HCT116 (cell line): ENCODE data around the gene XRCC3. TPM values are rescaled to one million over a fixed set of nuclear protein-coding genes. Genes with fewer than 3 reads are reported as not detected.
A peak's percentile ranks its signal among the peaks of the same experiment; 100 is the strongest.

ENCODE experiments used
- ATAC-seq: fragments of 200-7000 bp; cut with Tn5 transposase; 2 replicates; pipeline ENCODE4 v1.9.1; 2020; ENCODE audit warnings: mild to moderate bottlenecking, moderate library complexity
- Bru-seq: library from RNA; stranded (reverse); fragments of 400-500 nt; gene quantifications from one replicate; lab custom pipeline; 2021; lab: Mats Ljungman, UMichigan
- BruChase-seq, 2 experiments: library from RNA; stranded (reverse); fragments of 400-500 nt; gene quantifications; one replicate each; lab custom pipeline; 2021; lab: Mats Ljungman, UMichigan
- BruUV-seq: library from RNA; stranded (reverse); fragments of 400-500 nt; replicated peaks from 2 replicates; lab custom pipeline; 2021; lab: Mats Ljungman, UMichigan
- CTCF ChIA-PET: fragments of 300-600 bp; sonication (Branson Sonifier 250); formaldehyde crosslinking; loops from one replicate; lab custom pipeline; 2021; ENCODE audit warnings: antibody characterized with exemption; lab: Charles Lee
- POLR2A ChIA-PET: fragments of 300-600, 350-600 bp; sonication (Branson Sonifier 250); formaldehyde crosslinking; loops from one replicate; lab custom pipeline; 2021; ENCODE audit warnings: antibody characterized with exemption; lab: Charles Lee
- RAD21 ChIA-PET, 2 experiments: fragments of 300-600 bp; sonication (Branson Sonifier 250); formaldehyde crosslinking; loops; one replicate each; lab custom pipeline; 2023; ENCODE audit warnings: low total read pairs in 2 of 2; ENCODE audit not compliant: uncharacterized antibody in 2 of 2, unreplicated experiment in 2 of 2, low non-redundant PET in 1 of 2; lab: Charles Lee
- DNase-seq: peaks from one replicate; pipeline ENCODE4 v3.0.0-alpha.2; 2010; ENCODE audit warnings: low read depth, low spot score
- H2AFZ ChIP-seq: fragments of 200-600 bp; shearing (Covaris generic), sonication (generic); 2 replicates; pipeline ENCODE4 v1.6.1; 2017; ENCODE audit warnings: low read depth, mixed run types, mixed read lengths, antibody characterized with exemption, low read length; ENCODE audit not compliant: poor library complexity, severe bottlenecking
- H3K27ac ChIP-seq: 2 replicates; pipeline ENCODE4 v1.5.1; 2012; ENCODE audit warnings: low read depth, low read length
- H3K27me3 ChIP-seq: fragments of 200-600 bp; sonication (generic); 2 replicates; pipeline ENCODE4 v1.6.1; 2016; ENCODE audit warnings: mixed run types, low read length, mixed read lengths; ENCODE audit not compliant: insufficient read depth
- H3K36me3 ChIP-seq, 2 experiments: fragments of 200-500 bp in 1 of 2; fragments of 200-600 bp in 1 of 2; sonication (Bioruptor generic) in 1 of 2; sonication (generic) in 1 of 2; 2 replicates each; pipeline versions ENCODE4 v1.5.1 to v1.6.1; 2014 to 2016; ENCODE audit warnings: low read length in 2 of 2, inconsistent platforms in 1 of 2, mixed read lengths in 1 of 2, mixed run types in 1 of 2; ENCODE audit not compliant: insufficient read depth in 2 of 2, control insufficient read depth in 1 of 2
- H3K4me1 ChIP-seq, 2 experiments: fragments of 200-600 bp in 1 of 2; sonication (generic) in 1 of 2; 2 replicates each; pipeline versions ENCODE4 v1.5.1 to v1.6.1; 2012 to 2017; ENCODE audit warnings: low read length in 2 of 2, inconsistent platforms in 1 of 2, mild to moderate bottlenecking in 1 of 2, mixed read lengths in 1 of 2, mixed run types in 1 of 2, moderate library complexity in 1 of 2; ENCODE audit not compliant: insufficient read depth in 2 of 2, control insufficient read depth in 1 of 2
- H3K4me2 ChIP-seq: fragments of 200-600 bp; sonication (generic); 2 replicates; pipeline ENCODE4 v1.6.1; 2017; ENCODE audit warnings: mixed run types, low read length, mixed read lengths
- H3K4me3 ChIP-seq, 2 experiments: fragments of 200-600 bp in 1 of 2; sonication (generic) in 1 of 2; replicated peaks in 1 of 2; 2 replicates each; pipeline ENCODE4 v1.5.1; 2011 to 2016; ENCODE audit warnings: low read length in 2 of 2, control low read depth in 1 of 2, low read depth in 1 of 2, mild to moderate bottlenecking in 1 of 2, mixed read lengths in 1 of 2, mixed run types in 1 of 2
- H3K79me2 ChIP-seq: fragments of 200-600 bp; sonication (generic); 2 replicates; pipeline ENCODE4 v1.6.1; 2017; ENCODE audit warnings: mild to moderate bottlenecking, mixed run types, low read length, moderate library complexity, mixed read lengths; ENCODE audit not compliant: insufficient read depth
- H3K9ac ChIP-seq: fragments of 200-600 bp; sonication (generic); 2 replicates; pipeline ENCODE4 v1.6.1; 2016; ENCODE audit warnings: low read length, mixed read lengths
- H3K9me2 ChIP-seq: fragments of 200-600 bp; sonication (generic), shearing (Covaris generic); 2 replicates; pipeline ENCODE4 v1.6.1; 2017; ENCODE audit warnings: mixed run types, mild to moderate bottlenecking, moderate library complexity; ENCODE audit not compliant: insufficient read depth
- H3K9me3 ChIP-seq, 2 experiments: fragments of 200-500 bp in 1 of 2; fragments of 200-600 bp in 1 of 2; sonication (Bioruptor generic) in 1 of 2; sonication (generic) in 1 of 2; 2 replicates each; pipeline ENCODE4 v1.6.1; 2014 to 2017; ENCODE audit warnings: low read length in 2 of 2, mixed read lengths in 2 of 2, inconsistent platforms in 1 of 2, low read depth in 1 of 2, mild to moderate bottlenecking in 1 of 2, mixed run types in 1 of 2, moderate library complexity in 1 of 2; ENCODE audit not compliant: control insufficient read depth in 1 of 2, insufficient read depth in 1 of 2
- H4K20me1 ChIP-seq: fragments of 200-600 bp; sonication (generic), shearing (Covaris generic); 2 replicates; pipeline ENCODE4 v1.6.1; 2017; ENCODE audit warnings: mixed run types, mild to moderate bottlenecking, moderate library complexity; ENCODE audit not compliant: insufficient read depth
- CBX3 ChIP-seq: IDR thresholded peaks from 2 replicates; pipeline ENCODE4 v1.6.1; 2012; ENCODE audit warnings: low read depth
- CEBPB ChIP-seq: IDR thresholded peaks from 2 replicates; pipeline ENCODE4 v1.6.1; 2012; ENCODE audit warnings: low read depth
- EGR1 ChIP-seq: IDR thresholded peaks from 2 replicates; pipeline ENCODE4 v1.6.1; 2012; ENCODE audit warnings: low read depth
- ELF1 ChIP-seq: IDR thresholded peaks from 2 replicates; pipeline ENCODE4 v1.6.1; 2012; ENCODE audit warnings: low read depth, borderline replicate concordance
- EZH2 ChIP-seq: fragments of 200-600 bp; sonication (generic); IDR thresholded peaks from 2 replicates; pipeline ENCODE4 v1.6.1; 2017; ENCODE audit warnings: antibody characterized with exemption, mixed run types
- FOSL1 ChIP-seq: IDR thresholded peaks from 2 replicates; pipeline ENCODE4 v1.6.1; 2012; ENCODE audit warnings: low read depth
- JUND ChIP-seq: IDR thresholded peaks from 2 replicates; pipeline ENCODE4 v1.6.1; 2012
- POLR2A ChIP-seq: IDR thresholded peaks from 2 replicates; pipeline ENCODE4 v1.7.0; 2011; ENCODE audit warnings: borderline replicate concordance; ENCODE audit not compliant: insufficient read depth, insufficient read length; ENCODE audit errors: extremely low read depth
- POLR2AphosphoS5 ChIP-seq: IDR thresholded peaks from 2 replicates; pipeline ENCODE4 v1.6.1; 2011; ENCODE audit warnings: mild to moderate bottlenecking, low read depth, low read length, moderate library complexity
- RAD21 ChIP-seq: IDR thresholded peaks from 2 replicates; pipeline ENCODE4 v1.6.1; 2012; ENCODE audit warnings: low read depth, mild to moderate bottlenecking
- SIN3A ChIP-seq: IDR thresholded peaks from 2 replicates; pipeline ENCODE4 v1.6.1; 2012; ENCODE audit warnings: low read depth
- SP1 ChIP-seq: IDR thresholded peaks from 2 replicates; pipeline ENCODE4 v1.6.1; 2012; ENCODE audit warnings: low read depth
- SRF ChIP-seq: IDR thresholded peaks from 2 replicates; pipeline ENCODE4 v1.6.1; 2012; ENCODE audit warnings: low read depth
- TCF7L2 ChIP-seq: IDR thresholded peaks from 2 replicates; pipeline ENCODE4 v1.7.0; 2011; ENCODE audit warnings: borderline replicate concordance, inconsistent platforms; ENCODE audit not compliant: insufficient read depth, insufficient read length; ENCODE audit errors: extremely low read depth
- YY1 ChIP-seq: IDR thresholded peaks from 2 replicates; pipeline ENCODE4 v1.6.1; 2011; ENCODE audit warnings: low read length, low read depth, moderate library complexity, mild to moderate bottlenecking; ENCODE audit not compliant: insufficient replicate concordance; ENCODE audit errors: extremely low read depth
- ZFX ChIP-seq: fragments of 450-650 bp; IDR thresholded peaks from 2 replicates; pipeline ENCODE4 v1.6.1; 2017
- ZNF274 ChIP-seq: fragments of 200-500 bp; sonication (Bioruptor generic); IDR thresholded peaks from 2 replicates; pipeline ENCODE4 v1.6.1; 2014; ENCODE audit warnings: mild to moderate bottlenecking, low read depth, low read length, inconsistent platforms
- intact Hi-C: fragments of 100-400 bp; cut with micrococcal nuclease; formaldehyde crosslinking; loops from 2 replicates; pipeline ENCODE4 v1.10.0; 2022
- long read RNA-seq: library from polyadenylated mRNA; unstranded; transcript quantifications from one replicate; pipeline ENCODE4 v2.0.0, GENCODE V29; 2021; ENCODE audit not compliant: unreplicated experiment
- polyA plus RNA-seq: library from polyadenylated mRNA; unstranded; fragments of >200 nt; gene quantifications from 2 replicates; pipeline ENCODE4 v1.2.1, GENCODE V29; 2012; ENCODE audit warnings: missing spikeins
- total RNA-seq: library from RNA; stranded (reverse); gene quantifications from one replicate; pipeline ENCODE4 v1.2.1, GENCODE V29; 2021; ENCODE audit not compliant: unreplicated experiment
- TF ChIP-seq, protein P1 (sequence below): IDR thresholded peaks from 2 replicates; pipeline ENCODE4 v1.6.1; 2012; ENCODE audit warnings: low read depth
- TF ChIP-seq, protein P2 (sequence below): IDR thresholded peaks from 2 replicates; pipeline ENCODE4 v1.6.1; 2012
- TF ChIP-seq, protein P3 (sequence below): IDR thresholded peaks from 2 replicates; pipeline ENCODE4 v1.6.1; 2012

XRCC3 gene
- total RNA-seq (48.7 TPM), Bru-seq, nascent RNA (percentile 59 among the genes with signal in this experiment), BruChase-seq, experiment 1, labeled RNA remaining after a 6-hour chase (percentile 64 among the genes with signal in this experiment), BruChase-seq, experiment 2, labeled RNA remaining after a 2-hour chase (percentile 56 among the genes with signal in this experiment)
- polyA plus RNA-seq, result 17.6 and 20.7 TPM in 2 replicates
- long read RNA-seq, transcript XRCC3-211 (10 exons, 2,584 nt), result minor isoform, 7 of 73 reads
- long read RNA-seq, transcript XRCC3-201 (9 exons, 2,563 nt), result major isoform, 14 of 73 reads
- long read RNA-seq, partial matches to known transcripts, result 25 of 73 reads
- long read RNA-seq, other reads (novel, unspliced or antisense), result 25 of 73 reads

DNA sequence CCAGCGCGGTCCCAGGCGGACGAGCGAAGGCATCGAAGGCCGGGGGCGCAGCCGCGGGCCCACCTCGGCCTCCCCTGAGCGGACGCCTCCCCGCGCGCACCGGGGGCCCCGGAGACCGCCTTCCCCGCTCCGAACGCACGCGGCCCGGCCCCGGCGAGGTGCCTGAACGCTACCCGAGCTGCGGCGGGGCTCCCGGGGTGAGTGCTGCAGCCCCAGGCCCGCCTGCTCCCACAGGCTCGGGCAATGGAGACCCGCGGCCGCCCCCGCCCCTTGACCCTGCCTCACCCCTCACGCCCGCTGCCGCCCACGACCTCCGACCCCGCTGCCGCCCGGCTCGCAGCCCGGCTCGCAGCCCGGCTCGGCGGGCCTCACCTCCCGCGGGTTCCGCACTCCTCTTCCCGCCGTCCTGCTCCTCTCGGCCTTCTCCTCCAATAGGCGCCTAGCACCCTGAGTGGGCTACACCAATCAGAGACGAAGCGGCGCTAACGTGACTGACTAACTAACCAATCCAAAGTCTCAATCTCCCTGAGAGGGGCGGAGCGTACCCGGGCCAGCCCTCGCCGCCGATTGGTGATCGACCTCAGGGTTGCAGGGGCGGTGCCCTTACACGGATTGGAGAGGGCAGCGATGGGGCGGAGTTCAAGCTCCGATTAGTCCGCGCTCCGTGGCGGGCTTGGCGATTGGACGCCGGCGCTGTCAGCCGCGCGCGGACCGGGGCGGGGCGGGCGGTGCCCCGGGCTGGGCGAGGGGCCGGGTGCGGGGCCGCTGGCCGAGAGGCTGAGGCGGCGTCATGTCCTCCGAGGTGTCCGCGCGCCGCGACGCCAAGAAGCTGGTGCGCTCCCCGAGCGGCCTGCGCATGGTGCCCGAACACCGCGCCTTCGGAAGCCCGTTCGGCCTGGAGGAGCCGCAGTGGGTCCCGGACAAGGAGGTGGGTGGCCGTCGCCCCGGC lies at the start of gene XRCC3, which contains the start of gene ZFYVE21:
XRCC3 (minus strand) TSS at position 400 of the 949 bp plus-strand sequence. CDS start 4,364 bp downstream, outside the sequence.
ZFYVE21 (plus strand) TSS at position 759 of the 949 bp plus-strand sequence; CDS start at position 791, 32 bp downstream.
- Histone ChIP-seq H3K79me2 (peaks cover 84% of the 10 kb centered on the region), H3K4me2 (peak within 1 kb of the TSS; percentile 97), H3K4me3 (peak within 1 kb of the TSS; percentile 70 to 81), H4K20me1 (no peaks in the 10 kb centered on the region), H3K9me3 (no peaks in the 10 kb centered on the region), H3K27me3 (no peaks in the 10 kb centered on the region), H3K27ac (peak within 1 kb of the TSS; percentile 77), H3K9ac (peak within 1 kb of the TSS; percentile 98), H2AFZ (no peak within 1 kb of the TSS), H3K36me3 (peaks cover 0 to 5% of the 10 kb centered on the region in 2 experiments; a peak in 1 of 4 replicates), H3K4me1 (peaks cover 13 to 25% of the 10 kb centered on the region in 2 experiments), H3K9me2 (no peaks in the 10 kb centered on the region)
- RAD21 ChIA-PET, result no interaction called here
- POLR2A ChIA-PET, result interaction anchor here (0.9 kb wide), 1 partner anchor 10 kb away, joined by 3 read pairs; no protein-coding TSS in a partner anchor
- DNase-seq (peak; percentile 99), ATAC-seq (peak; percentile 93)
- CTCF ChIA-PET, result interaction anchor here (1.1 kb wide), 1 partner anchor 363 kb away, joined by 4 read pairs; no protein-coding TSS in a partner anchor
- BruUV-seq, result no TSS peak
- intact Hi-C loops, result no loop called here
- TF ChIP-seq TCF7L2 (no peak), YY1 (no peak), RAD21 (no peak), ZFX (peak; percentile 90), SIN3A (peak; percentile 59), EZH2 (no peak), POLR2A (no peak), CEBPB (no peak), ELF1 (no peak), POLR2AphosphoS5 (peak; percentile 56), EGR1 (no peak), CBX3 (no peak), SP1 (peak; percentile 99), SRF (peak; percentile 81; the same call in 1 of the 2 replicates), FOSL1 (no peak), JUND (no peak), ZNF274 (no peak)
- TF ChIP-seq, protein P1, sequence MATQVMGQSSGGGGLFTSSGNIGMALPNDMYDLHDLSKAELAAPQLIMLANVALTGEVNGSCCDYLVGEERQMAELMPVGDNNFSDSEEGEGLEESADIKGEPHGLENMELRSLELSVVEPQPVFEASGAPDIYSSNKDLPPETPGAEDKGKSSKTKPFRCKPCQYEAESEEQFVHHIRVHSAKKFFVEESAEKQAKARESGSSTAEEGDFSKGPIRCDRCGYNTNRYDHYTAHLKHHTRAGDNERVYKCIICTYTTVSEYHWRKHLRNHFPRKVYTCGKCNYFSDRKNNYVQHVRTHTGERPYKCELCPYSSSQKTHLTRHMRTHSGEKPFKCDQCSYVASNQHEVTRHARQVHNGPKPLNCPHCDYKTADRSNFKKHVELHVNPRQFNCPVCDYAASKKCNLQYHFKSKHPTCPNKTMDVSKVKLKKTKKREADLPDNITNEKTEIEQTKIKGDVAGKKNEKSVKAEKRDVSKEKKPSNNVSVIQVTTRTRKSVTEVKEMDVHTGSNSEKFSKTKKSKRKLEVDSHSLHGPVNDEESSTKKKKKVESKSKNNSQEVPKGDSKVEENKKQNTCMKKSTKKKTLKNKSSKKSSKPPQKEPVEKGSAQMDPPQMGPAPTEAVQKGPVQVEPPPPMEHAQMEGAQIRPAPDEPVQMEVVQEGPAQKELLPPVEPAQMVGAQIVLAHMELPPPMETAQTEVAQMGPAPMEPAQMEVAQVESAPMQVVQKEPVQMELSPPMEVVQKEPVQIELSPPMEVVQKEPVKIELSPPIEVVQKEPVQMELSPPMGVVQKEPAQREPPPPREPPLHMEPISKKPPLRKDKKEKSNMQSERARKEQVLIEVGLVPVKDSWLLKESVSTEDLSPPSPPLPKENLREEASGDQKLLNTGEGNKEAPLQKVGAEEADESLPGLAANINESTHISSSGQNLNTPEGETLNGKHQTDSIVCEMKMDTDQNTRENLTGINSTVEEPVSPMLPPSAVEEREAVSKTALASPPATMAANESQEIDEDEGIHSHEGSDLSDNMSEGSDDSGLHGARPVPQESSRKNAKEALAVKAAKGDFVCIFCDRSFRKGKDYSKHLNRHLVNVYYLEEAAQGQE, result no peak
- TF ChIP-seq, protein P2, sequence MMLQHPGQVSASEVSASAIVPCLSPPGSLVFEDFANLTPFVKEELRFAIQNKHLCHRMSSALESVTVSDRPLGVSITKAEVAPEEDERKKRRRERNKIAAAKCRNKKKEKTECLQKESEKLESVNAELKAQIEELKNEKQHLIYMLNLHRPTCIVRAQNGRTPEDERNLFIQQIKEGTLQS, result no peak
- TF ChIP-seq, protein P3, sequence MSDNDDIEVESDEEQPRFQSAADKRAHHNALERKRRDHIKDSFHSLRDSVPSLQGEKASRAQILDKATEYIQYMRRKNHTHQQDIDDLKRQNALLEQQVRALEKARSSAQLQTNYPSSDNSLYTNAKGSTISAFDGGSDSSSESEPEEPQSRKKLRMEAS, result peak; percentile 62; the same call in 1 of the 2 replicates
